Measurements from ENCODE around the gene EEF1A2.

EEF1A2 gene

GRCh38 chr20:63536241-63536977 lies 37.5 kb upstream of the EEF1A2 start:
- DNase-seq = no peak

GRCh38 chr20:63534831-63535651 lies 36.2 kb upstream of the EEF1A2 start:
- no peak for DNase-seq

GRCh38 chr20:63534427-63534830 lies 35.5 kb upstream of the EEF1A2 start:
- DNase-seq = no peak

- no peak for DNase-seq
Measured at GRCh38 chr20:63533871-63534393, 35.0 kb upstream of the EEF1A2 start.

GRCh38 chr20:63533388-63533787 lies 34.5 kb upstream of the EEF1A2 start:
- DNase-seq = no peak

GRCh38 chr20:63532449-63532971 lies 33.6 kb upstream of the EEF1A2 start:
- DNase-seq = no peak

- no peak for DNase-seq
Measured at GRCh38 chr20:63531686-63532448, 33.0 kb upstream of the EEF1A2 start.

- no peak for DNase-seq
Measured at GRCh38 chr20:63530788-63531160, 31.9 kb upstream of the EEF1A2 start.

GRCh38 chr20:63529861-63530787 lies 31.2 kb upstream of the EEF1A2 start:
- no peak for DNase-seq

- no peak for DNase-seq
Measured at GRCh38 chr20:63529180-63529860, 30.4 kb upstream of the EEF1A2 start.

GRCh38 chr20:63527184-63527583 lies 28.3 kb upstream of the EEF1A2 start:
- DNase-seq = no peak

GRCh38 chr20:63525971-63526370 lies 27.1 kb upstream of the EEF1A2 start:
- DNase-seq = no peak

- no peak for DNase-seq
Measured at GRCh38 chr20:63525185-63525584, 26.3 kb upstream of the EEF1A2 start.

GRCh38 chr20:63522981-63523611 lies 24.2 kb upstream of the EEF1A2 start:
- no peak for DNase-seq

GRCh38 chr20:63522091-63522868 lies 23.4 kb upstream of the EEF1A2 start:
- DNase-seq = no peak

- DNase-seq = no peak
Measured at GRCh38 chr20:63521602-63522001, 22.7 kb upstream of the EEF1A2 start.

- DNase-seq = peak; percentile 67
Measured at GRCh38 chr20:63520934-63521601, 22.2 kb upstream of the EEF1A2 start.

- DNase-seq = peak; percentile 93
Measured at GRCh38 chr20:63520504-63520933, 21.6 kb upstream of the EEF1A2 start, which contains the start of gene PPDPF. Gene PPDPF (plus strand): TSS chr20:63520765. CDS start chr20:63521309, 544 bp downstream.
